Thoracic aorta (tissue), 2 donors: Measurements from ENCODE around the gene TAF5L. TPM values are rescaled to one million over a fixed set of nuclear protein-coding genes. Genes with fewer than 3 reads are reported as not detected.

Experiments
- ATAC-seq: fragments of 150-250 bp; one replicate; pipeline ENCODE4 v1.8.0; 2017; ENCODE audit warnings: low read depth; ENCODE audit not compliant: insufficient number of reproducible peaks, low FRiP score
- DNase-seq: peaks from one replicate; pipeline ENCODE4 v3.0.0-alpha.2; 2020; ENCODE audit warnings: low spot score
- H3K27ac ChIP-seq, 2 donors: fragments of 200-600 bp; sonication (generic); 1 replicate in 1 of 2; 2 replicates in 1 of 2; pipeline ENCODE4 v1.5.1; 2016; ENCODE audit warnings: mild to moderate bottlenecking in 2 of 2, moderate library complexity in 2 of 2
- H3K27me3 ChIP-seq: fragments of 200-600 bp; sonication (generic); replicated peaks from 2 replicates; pipeline ENCODE4 v1.6.0; 2016; ENCODE audit warnings: mild to moderate bottlenecking; ENCODE audit not compliant: insufficient read depth
- H3K36me3 ChIP-seq: fragments of 200-600 bp; sonication (generic); one replicate; pipeline ENCODE4 v1.5.1; 2016
- H3K4me1 ChIP-seq, 2 donors: fragments of 200-600 bp; sonication (generic); 1 replicate in 1 of 2; 2 replicates in 1 of 2; pipeline versions ENCODE4 v1.5.1 to v1.6.0; 2016; ENCODE audit warnings: low read depth in 2 of 2, mild to moderate bottlenecking in 1 of 2; ENCODE audit not compliant: control insufficient read depth in 1 of 2
- H3K4me3 ChIP-seq: fragments of 200-600 bp; sonication (generic); 2 replicates; pipeline ENCODE4 v1.5.1; 2016; ENCODE audit warnings: mild to moderate bottlenecking
- H3K9me3 ChIP-seq: fragments of 200-600 bp; sonication (generic); 2 replicates; pipeline ENCODE4 v1.5.1; 2016
- total RNA-seq, 2 donors: library from RNA; depleted of rRNA; stranded (reverse); fragments of >200 nt; gene quantifications; one replicate each; pipeline versions ENCODE4 v1.1.0 to v1.2.3, GENCODE V29; 2016
- TF ChIP-seq, protein P1 (sequence below): fragments of 200-600 bp; sonication (generic); IDR thresholded peaks from one replicate; pipeline ENCODE4 v1.5.1; 2019; ENCODE audit warnings: antibody characterized with exemption

TAF5L gene
- total RNA-seq, 2 donors from 2014 or later: 21.5 to 29.8 TPM

DNA sequence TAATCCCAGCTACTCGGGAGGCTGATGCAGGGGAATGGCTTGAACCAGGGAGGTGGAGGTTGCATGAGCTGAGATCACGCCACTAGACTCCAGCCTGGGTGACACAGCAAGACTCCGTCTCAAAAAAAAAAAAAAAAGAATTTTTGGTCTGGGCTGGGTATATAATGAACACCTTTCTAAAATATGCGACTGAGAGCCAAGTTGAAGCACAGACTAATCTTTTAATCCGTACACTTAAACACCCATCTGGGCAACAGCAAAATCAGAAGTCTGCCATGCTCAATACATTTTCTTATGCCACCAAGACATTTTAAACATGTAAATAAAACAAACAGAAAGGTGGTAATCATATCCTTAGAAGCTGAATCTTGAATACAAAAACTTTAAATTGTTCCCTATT, 35.8 kb downstream of the TAF5L start:
- Histone ChIP-seq H3K4me1 (peaks cover 0 to 19% of the 10 kb centered on the region in 2 donors), H3K9me3 (no peaks in the 10 kb centered on the region), H3K36me3 (peaks cover 8% of the 10 kb centered on the region), H3K27ac (peak overlapping the region; percentile 46 to 54), H3K4me3 (no peak overlapping the region), H3K27me3 (no peaks in the 10 kb centered on the region)
- DNase-seq (no peak), ATAC-seq (no peak)
- TF ChIP-seq, protein P1, sequence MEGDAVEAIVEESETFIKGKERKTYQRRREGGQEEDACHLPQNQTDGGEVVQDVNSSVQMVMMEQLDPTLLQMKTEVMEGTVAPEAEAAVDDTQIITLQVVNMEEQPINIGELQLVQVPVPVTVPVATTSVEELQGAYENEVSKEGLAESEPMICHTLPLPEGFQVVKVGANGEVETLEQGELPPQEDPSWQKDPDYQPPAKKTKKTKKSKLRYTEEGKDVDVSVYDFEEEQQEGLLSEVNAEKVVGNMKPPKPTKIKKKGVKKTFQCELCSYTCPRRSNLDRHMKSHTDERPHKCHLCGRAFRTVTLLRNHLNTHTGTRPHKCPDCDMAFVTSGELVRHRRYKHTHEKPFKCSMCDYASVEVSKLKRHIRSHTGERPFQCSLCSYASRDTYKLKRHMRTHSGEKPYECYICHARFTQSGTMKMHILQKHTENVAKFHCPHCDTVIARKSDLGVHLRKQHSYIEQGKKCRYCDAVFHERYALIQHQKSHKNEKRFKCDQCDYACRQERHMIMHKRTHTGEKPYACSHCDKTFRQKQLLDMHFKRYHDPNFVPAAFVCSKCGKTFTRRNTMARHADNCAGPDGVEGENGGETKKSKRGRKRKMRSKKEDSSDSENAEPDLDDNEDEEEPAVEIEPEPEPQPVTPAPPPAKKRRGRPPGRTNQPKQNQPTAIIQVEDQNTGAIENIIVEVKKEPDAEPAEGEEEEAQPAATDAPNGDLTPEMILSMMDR: no peak

DNA sequence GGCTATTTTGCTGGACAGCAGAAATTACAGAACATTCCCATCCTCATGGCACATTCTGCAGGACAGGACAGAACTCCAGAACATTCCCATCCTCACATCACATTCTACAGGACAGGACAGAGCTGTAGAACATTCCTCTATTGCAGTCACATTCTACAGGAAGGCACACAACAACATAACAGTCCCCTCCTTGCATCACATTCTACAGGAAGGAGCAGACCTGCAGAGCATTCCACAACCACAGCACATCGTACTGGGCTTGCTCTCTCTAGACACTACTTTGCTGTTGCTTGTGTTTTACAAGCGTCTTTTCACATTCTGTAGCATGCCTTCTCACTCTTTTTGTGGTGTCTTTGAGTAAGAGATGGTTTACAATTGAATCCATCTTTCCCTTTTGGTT, 40.6 kb downstream of the TAF5L start:
- DNase-seq: no peak
- H3K36me3 ChIP-seq: no peaks in the 10 kb centered on the region
- H3K27ac ChIP-seq: no peak overlapping the region
- ATAC-seq: no peak
- no peak overlapping the region for H3K4me3 ChIP-seq
- H3K27me3 ChIP-seq: no peaks in the 10 kb centered on the region
- no peaks in the 10 kb centered on the region for H3K9me3 ChIP-seq
- TF ChIP-seq, protein P1: no peak
- peaks cover 9 to 23% of the 10 kb centered on the region in 2 donors for H3K4me1 ChIP-seq

DNA sequence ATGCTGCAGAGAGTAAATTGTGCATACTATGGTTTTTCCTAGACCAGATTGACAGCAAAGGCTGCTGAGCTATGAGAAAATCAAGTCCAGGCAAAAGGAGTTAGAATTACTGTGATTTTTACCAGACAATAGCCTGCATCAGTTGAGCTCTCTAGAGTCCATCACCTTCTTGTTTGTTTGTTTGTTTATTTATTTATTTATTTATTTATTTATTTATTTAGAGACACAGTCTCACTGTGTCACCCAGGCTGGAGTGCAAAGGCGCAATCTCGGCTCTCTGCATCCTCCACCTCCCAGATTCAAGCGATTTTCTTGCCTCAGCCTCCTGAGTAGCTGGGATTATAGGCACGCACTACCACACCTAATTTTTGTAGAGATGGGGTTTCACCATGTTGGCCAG, 43.2 kb downstream of the TAF5L start:
- H3K36me3 ChIP-seq: no peaks in the 10 kb centered on the region
- H3K9me3 ChIP-seq: no peaks in the 10 kb centered on the region
- H3K4me1 ChIP-seq: peaks cover 15 to 38% of the 10 kb centered on the region in 2 donors
- peak overlapping the region; percentile 32 to 55 for H3K27ac ChIP-seq
- H3K4me3 ChIP-seq: no peak overlapping the region
- no peak for DNase-seq
- no peaks in the 10 kb centered on the region for H3K27me3 ChIP-seq
- no peak for ATAC-seq
- TF ChIP-seq, protein P1: no peak

DNA sequence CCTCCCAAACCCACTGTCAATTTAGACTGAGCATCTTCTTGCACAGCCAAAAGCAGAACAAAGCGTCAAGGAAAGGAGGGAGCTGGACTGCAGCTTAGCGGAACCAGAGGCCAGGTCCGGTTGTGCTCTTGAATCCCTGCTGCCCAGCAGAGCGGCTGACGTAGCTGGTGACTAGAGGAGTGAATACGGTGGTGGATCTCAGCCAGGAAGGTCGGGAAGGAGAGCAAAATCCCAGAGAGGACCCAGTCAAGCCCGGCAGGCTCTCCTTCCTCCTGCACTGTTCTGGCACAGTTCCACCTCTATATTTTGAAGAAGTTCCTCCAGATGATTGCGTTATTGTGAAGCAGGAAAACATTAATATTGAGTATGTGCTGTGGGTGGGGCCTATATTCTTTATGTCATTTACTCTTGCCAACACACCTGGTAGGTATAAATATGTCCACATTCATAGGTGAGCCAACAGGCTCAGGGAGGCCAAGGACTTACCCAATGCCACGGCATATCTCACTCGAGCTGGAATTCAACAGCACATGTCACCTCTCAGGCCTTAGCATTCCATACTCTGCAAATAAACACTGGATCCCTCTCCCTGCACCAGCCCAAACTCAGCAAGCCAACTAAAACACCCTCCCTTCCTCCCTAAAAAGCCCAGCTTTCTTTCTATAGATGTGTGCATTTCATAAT, 43.8 kb downstream of the TAF5L start:
- no peak for DNase-seq
- H3K36me3 ChIP-seq: no peaks in the 10 kb centered on the region

DNA sequence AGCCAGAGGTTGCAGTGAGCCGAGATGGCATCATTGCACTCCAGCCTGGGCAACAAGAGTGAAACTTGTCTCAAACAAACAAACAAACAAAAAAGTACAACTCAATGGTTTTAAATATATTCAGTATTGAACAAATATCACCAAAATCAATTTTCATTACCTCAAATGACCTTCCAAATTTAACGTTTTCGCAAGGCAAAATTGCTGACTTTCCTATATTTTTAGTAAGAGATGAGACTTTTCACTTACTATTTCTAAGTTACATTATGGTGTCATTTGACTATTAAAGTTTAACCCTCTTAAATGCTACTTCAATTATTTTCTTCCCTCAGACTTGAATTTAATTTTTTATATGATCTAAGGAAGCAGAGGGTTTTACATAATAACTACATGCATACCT, 44.4 kb downstream of the TAF5L start:
- peaks cover 15 to 38% of the 10 kb centered on the region in 2 donors for H3K4me1 ChIP-seq
- H3K27ac ChIP-seq: peak overlapping the region in 1 of 2 donors; percentile 55
- H3K4me3 ChIP-seq: no peak overlapping the region
- no peaks in the 10 kb centered on the region for H3K36me3 ChIP-seq
- ATAC-seq (no peak), DNase-seq (no peak)
- TF ChIP-seq, protein P1: no peak
- H3K27me3 ChIP-seq: no peaks in the 10 kb centered on the region
- no peaks in the 10 kb centered on the region for H3K9me3 ChIP-seq

More for the DNA sequence above, 43.8 kb downstream of the TAF5L start:
- Histone ChIP-seq H3K27ac (peak overlapping the region; percentile 32 to 55), H3K4me3 (peak overlapping the region; percentile 40), H3K9me3 (no peaks in the 10 kb centered on the region), H3K4me1 (peaks cover 15 to 38% of the 10 kb centered on the region in 2 donors), H3K27me3 (no peaks in the 10 kb centered on the region)
- peak; percentile 44 for ATAC-seq
- TF ChIP-seq, protein P1: no peak
